Keratinocyte (primary cell): ENCODE measurements around the gene ELAVL2.

Experiments used
- CTCF ChIP-seq, 3 experiments: IDR thresholded peaks in 1 of 3; conservative IDR thresholded peaks in 1 of 3; optimal IDR thresholded peaks in 1 of 3; 2 replicates in 2 of 3; 3 replicates in 1 of 3; pipeline versions ENCODE3 to v1.5.1; 2011; ENCODE audit warnings: low read length in 3 of 3, mild to moderate bottlenecking in 3 of 3, moderate library complexity in 2 of 3, control low read depth in 1 of 3, inconsistent platforms in 1 of 3; ENCODE audit not compliant: insufficient read depth in 2 of 3; ENCODE audit errors: extremely low read depth in 1 of 3
- EZH2 ChIP-seq: IDR thresholded peaks from one replicate; pipeline ENCODE4 v1.6.1; 2012; ENCODE audit warnings: inconsistent platforms, mild to moderate bottlenecking, low read length, moderate library complexity

DNA sequence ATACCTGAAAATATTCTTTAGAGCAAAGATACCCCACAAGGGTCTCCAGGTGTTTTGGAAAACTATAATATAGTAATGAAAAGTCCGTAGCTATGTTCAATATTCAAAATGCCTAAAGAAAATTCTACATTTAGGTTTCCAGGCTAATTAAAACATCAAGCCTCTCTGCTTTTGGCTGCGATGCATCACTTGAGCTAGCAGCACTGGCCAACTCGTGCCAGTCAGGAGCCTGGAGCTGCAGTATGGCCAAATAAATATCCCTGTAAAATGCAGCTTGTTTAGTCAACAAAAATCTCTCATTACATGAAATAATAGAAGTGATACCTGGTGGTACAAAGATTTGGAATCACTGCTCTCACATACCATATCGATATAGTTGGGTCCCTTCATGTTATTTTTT, 181.1 kb downstream of the ELAVL2 start:
- TF ChIP-seq CTCF (optimal IDR thresholded peaks at IDR 0.05 in 1 of 3, IDR thresholded peaks at IDR 0.05 in 1 of 3, conservative IDR thresholded peaks at IDR 0.05 in 1 of 3; ENCODE audit: extremely low read depth in 1 of 3, insufficient read depth in 2 of 3, low read length in 3 of 3), result no peak
- TF ChIP-seq EZH2, result no peak
